Mucosa of rectum (tissue), 2 donors: Measurements from ENCODE around the gene LIX1L.

Experiments used
- H3K27ac ChIP-seq, 2 donors: one replicate each; pipeline ENCODE4 v1.7.0; 2013; ENCODE audit warnings: inconsistent platforms in 2 of 2, low read depth in 2 of 2, low read length in 2 of 2
- H3K27me3 ChIP-seq, 2 donors: one replicate each; pipeline ENCODE4 v1.7.0; 2013; ENCODE audit warnings: low read length in 2 of 2; ENCODE audit not compliant: control insufficient read depth in 2 of 2, insufficient read depth in 2 of 2
- H3K36me3 ChIP-seq, 2 donors: one replicate each; pipeline ENCODE4 v1.7.0; 2013; ENCODE audit warnings: low read length in 2 of 2; ENCODE audit not compliant: control insufficient read depth in 2 of 2, insufficient read depth in 2 of 2
- H3K4me1 ChIP-seq, 2 donors: one replicate each; pipeline ENCODE4 v1.7.0; 2013; ENCODE audit warnings: low read length in 2 of 2, mild to moderate bottlenecking in 1 of 2; ENCODE audit not compliant: control insufficient read depth in 2 of 2, insufficient read depth in 2 of 2
- H3K4me3 ChIP-seq, 2 donors: one replicate each; pipeline ENCODE4 v1.7.0; 2013; ENCODE audit warnings: low read length in 2 of 2
- H3K9ac ChIP-seq, 2 donors: one replicate each; pipeline ENCODE4 v1.7.0; 2013; ENCODE audit warnings: low read length in 2 of 2, low read depth in 1 of 2, mild to moderate bottlenecking in 1 of 2
- H3K9me3 ChIP-seq, 2 donors: one replicate each; pipeline ENCODE4 v1.7.0; 2013; ENCODE audit warnings: low read length in 2 of 2; ENCODE audit not compliant: control insufficient read depth in 2 of 2
- donor health status: healthy.
- donor health status: Normal muscosa, but diverticular disease.

The LIX1L gene

GRCh38 chr1:145985502-145986439, 28.0 kb upstream of the LIX1L start:
- H3K4me1 ChIP-seq: peaks cover 37 to 47% of the 10 kb centered on the region in 2 donors

DNA sequence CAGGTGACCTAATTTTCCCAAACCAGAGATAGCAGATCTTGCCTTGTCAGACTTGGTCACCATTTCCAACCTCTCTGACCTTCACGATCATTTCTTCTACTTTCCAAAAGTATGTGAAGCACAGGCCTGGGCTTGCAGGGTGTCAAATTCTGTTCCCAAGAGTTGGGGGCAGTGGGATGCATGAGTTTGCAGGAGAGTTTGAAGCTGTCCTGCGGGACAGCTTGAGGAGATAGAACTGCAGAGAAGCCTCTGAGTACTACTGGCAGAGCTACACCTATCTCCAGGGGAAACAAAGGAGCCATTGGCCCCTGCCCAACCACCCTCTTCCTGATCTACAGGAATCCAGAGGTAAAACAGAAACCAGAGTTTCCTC, 27.3 kb upstream of the LIX1L start:
- no peaks in the 10 kb centered on the region for H3K9me3 ChIP-seq
- peak overlapping the region; percentile 74 to 84 for H3K27ac ChIP-seq
- peak overlapping the region in 1 of 2 donors; percentile 23 for H3K4me3 ChIP-seq
- no peaks in the 10 kb centered on the region for H3K36me3 ChIP-seq
- H3K4me1 ChIP-seq: peaks cover 42 to 53% of the 10 kb centered on the region in 2 donors
- H3K27me3 ChIP-seq: no peaks in the 10 kb centered on the region
- H3K9ac ChIP-seq: peak overlapping the region; percentile 15 to 41

More at GRCh38 chr1:145985502-145986439, 28.0 kb upstream of the LIX1L start:
- Histone ChIP-seq H3K4me3 (peak overlapping the region; percentile 23 to 38), H3K9ac (peak overlapping the region; percentile 15 to 41), H3K36me3 (no peaks in the 10 kb centered on the region), H3K27ac (peak overlapping the region; percentile 74 to 84), H3K27me3 (no peaks in the 10 kb centered on the region), H3K9me3 (no peaks in the 10 kb centered on the region)

GRCh38 chr1:145983960-145984830, 26.4 kb upstream of the LIX1L start:
- H3K27me3 ChIP-seq: no peaks in the 10 kb centered on the region
- H3K27ac ChIP-seq: peak overlapping the region; percentile 74 to 84
- no peaks in the 10 kb centered on the region for H3K36me3 ChIP-seq
- H3K4me1 ChIP-seq: peaks cover 49 to 60% of the 10 kb centered on the region in 2 donors
- no peaks in the 10 kb centered on the region for H3K9me3 ChIP-seq
- no peak overlapping the region for H3K4me3 ChIP-seq
- H3K9ac ChIP-seq: peak overlapping the region in 1 of 2 donors; percentile 41

DNA sequence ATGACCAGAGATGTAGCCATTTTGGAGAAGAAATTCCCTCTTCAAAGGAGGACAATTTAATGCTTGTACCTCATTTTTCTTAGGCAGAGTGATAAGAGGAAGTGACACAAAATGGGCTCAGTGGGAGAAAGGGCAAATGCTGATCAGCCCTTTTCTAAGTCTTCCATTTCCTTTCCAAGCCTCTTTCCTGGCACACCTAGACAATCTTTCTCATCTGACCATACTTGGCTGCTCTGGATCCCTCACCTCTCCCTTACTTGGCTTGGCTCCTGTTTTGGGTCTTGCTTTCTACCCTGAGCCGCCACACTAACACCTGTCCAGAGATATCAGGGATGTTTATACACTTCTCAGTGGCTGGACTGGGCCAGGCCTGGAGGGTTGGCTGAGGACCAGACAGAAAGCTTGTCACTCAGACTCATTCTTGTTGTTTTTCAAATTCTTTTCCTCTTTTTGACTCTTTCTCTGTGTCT, 25.4 kb upstream of the LIX1L start:
- Histone ChIP-seq H3K9me3 (no peaks in the 10 kb centered on the region), H3K9ac (no peak overlapping the region), H3K4me1 (peaks cover 59 to 69% of the 10 kb centered on the region in 2 donors), H3K4me3 (peak overlapping the region in 1 of 2 donors; percentile 13), H3K27me3 (no peaks in the 10 kb centered on the region), H3K36me3 (no peaks in the 10 kb centered on the region), H3K27ac (peak overlapping the region; percentile 61 to 97)

- Histone ChIP-seq H3K4me3 (no peak overlapping the region), H3K27ac (peak overlapping the region; percentile 61 to 97), H3K27me3 (no peaks in the 10 kb centered on the region), H3K9me3 (no peaks in the 10 kb centered on the region), H3K9ac (no peak overlapping the region), H3K36me3 (no peaks in the 10 kb centered on the region), H3K4me1 (peaks cover 69 to 80% of the 10 kb centered on the region in 2 donors)
Observed at GRCh38 chr1:145982010-145982723, 24.4 kb upstream of the LIX1L start.

GRCh38 chr1:145980457-145980994, 22.7 kb upstream of the LIX1L start:
- Histone ChIP-seq H3K27ac (peak overlapping the region; percentile 97 to 99), H3K27me3 (no peaks in the 10 kb centered on the region), H3K36me3 (no peaks in the 10 kb centered on the region), H3K9me3 (no peaks in the 10 kb centered on the region), H3K4me3 (peak overlapping the region; percentile 10 to 44), H3K9ac (peak overlapping the region; percentile 38 to 50), H3K4me1 (peaks cover 63 to 71% of the 10 kb centered on the region in 2 donors)

DNA sequence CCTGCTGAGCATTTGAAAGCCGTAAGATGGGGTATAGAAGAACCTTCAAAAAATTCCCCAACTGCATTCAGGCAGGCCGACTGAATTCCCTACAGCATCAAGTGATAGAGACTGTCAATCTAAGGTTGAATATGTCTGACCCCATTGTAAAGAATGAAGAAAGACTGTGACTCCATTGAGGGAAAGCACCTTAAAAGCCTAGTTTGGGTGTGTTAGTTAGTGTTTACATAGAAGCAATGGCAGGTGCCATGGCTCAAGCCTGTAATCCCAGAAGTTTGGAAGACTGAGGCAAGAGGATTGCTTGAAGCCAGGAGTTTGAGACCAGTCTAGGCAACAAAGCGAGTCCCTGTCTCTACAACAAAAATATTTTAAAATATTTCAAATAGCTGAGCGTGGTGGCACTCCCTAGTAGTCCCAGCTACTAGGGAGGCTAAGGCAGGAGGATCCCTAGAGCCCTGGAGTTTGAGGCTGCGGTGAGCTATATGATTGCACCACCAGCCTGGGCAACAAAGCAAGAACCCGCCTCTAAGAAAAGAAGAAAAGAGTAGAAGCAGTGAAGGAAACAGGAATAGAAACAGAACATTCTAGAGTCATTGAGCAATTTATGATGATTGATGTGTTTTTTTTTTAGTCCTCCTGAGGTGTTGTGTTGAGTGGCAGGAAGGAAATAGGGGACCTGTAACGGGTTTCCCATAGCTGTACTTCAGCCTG, 22.1 kb upstream of the LIX1L start:
- H3K27me3 ChIP-seq: no peaks in the 10 kb centered on the region
- H3K9ac ChIP-seq: peak overlapping the region; percentile 63 to 78
- peak overlapping the region; percentile 97 to 99 for H3K27ac ChIP-seq
- H3K36me3 ChIP-seq: no peaks in the 10 kb centered on the region
- no peaks in the 10 kb centered on the region for H3K9me3 ChIP-seq
- peaks cover 57 to 65% of the 10 kb centered on the region in 2 donors for H3K4me1 ChIP-seq
- peak overlapping the region; percentile 44 to 46 for H3K4me3 ChIP-seq

- Histone ChIP-seq H3K9ac (peak overlapping the region; percentile 84 to 86), H3K27ac (peak overlapping the region; percentile 97 to 99), H3K9me3 (no peaks in the 10 kb centered on the region), H3K27me3 (no peaks in the 10 kb centered on the region), H3K36me3 (no peaks in the 10 kb centered on the region), H3K4me1 (peaks cover 53 to 58% of the 10 kb centered on the region in 2 donors), H3K4me3 (peak overlapping the region; percentile 54 to 69)
Observed at GRCh38 chr1:145978854-145979745, 21.3 kb upstream of the LIX1L start.
